ENCODE measurements around the gene DLG2.

DLG2 gene

DNA sequence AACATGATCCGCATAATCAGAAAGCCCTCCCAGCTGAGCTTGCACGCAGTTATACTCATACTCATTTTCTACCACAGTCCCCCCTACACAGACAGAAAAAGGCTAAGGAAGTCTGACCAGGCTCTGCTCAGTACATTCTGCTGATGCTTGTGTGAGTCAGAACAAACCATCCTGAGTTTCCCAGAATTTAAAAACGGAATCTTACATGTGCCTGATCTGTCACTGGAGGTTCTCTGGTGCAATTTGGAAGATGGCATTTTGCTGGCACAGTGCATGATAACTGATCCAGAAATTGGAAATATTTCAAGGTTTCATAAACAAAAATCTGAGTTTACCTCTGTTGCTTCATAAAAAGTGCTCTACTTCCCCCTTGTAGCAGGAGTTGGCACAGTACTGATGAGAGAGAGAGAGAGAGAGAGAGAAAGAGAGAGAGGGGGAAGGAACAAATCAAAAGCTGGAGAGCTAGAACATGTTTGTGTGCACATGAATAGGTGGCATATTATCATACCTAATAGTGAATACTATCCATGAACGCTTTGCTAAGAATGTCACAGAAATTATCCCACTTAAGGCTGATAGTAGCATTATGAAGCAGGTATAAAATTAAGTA lies 1085.3 kb downstream of the DLG2 start:
- Histone ChIP-seq H3K27ac (ENCODE audit: low read depth, low read length) (no peak overlapping the region), H3K9ac (ENCODE audit: low read length) (no peak overlapping the region), H3K9me3 (ENCODE audit: control insufficient read depth, insufficient read depth, low read depth, low read length) (no peaks in the 10 kb centered on the region), H3K4me1 (ENCODE audit: control insufficient read depth, insufficient read depth, low read length) (peaks cover 14% of the 10 kb centered on the region), H3K36me3 (ENCODE audit: control insufficient read depth, insufficient read depth, low read length) (no peaks in the 10 kb centered on the region), H3K4me3 (ENCODE audit: low read depth, low read length) (no peak overlapping the region), H3K27me3 (ENCODE audit: control insufficient read depth, insufficient read depth, low read length) (no peaks in the 10 kb centered on the region)

DNA sequence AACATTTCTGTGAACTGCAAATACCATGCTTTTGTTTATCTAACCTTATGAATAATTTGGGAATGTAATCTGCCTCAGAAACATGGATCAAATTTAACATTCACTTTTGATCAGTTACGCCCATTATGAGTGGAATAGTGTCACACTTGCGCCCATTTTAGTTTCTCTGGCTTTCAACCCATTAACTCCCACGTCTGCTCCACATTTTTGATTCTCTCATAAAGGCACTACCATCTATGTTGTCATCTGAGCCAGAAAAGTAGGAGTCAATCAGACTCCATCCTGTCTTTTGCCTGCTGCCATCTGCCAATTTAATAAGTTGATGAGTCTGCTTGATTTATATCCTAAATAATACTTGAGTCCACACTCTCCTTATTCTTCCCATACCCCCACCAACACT lies 1090.7 kb downstream of the DLG2 start:
- Histone ChIP-seq H3K36me3 (ENCODE audit: control insufficient read depth, insufficient read depth, low read length) (no peaks in the 10 kb centered on the region), H3K9me3 (ENCODE audit: control insufficient read depth, insufficient read depth, low read depth, low read length) (no peaks in the 10 kb centered on the region), H3K4me3 (ENCODE audit: low read depth, low read length) (no peak overlapping the region), H3K27ac (ENCODE audit: low read depth, low read length) (no peak overlapping the region), H3K9ac (ENCODE audit: low read length) (no peak overlapping the region), H3K27me3 (ENCODE audit: control insufficient read depth, insufficient read depth, low read length) (no peaks in the 10 kb centered on the region), H3K4me1 (ENCODE audit: control insufficient read depth, insufficient read depth, low read length) (no peaks in the 10 kb centered on the region; the same call in 1 of the 2 replicates)

DNA sequence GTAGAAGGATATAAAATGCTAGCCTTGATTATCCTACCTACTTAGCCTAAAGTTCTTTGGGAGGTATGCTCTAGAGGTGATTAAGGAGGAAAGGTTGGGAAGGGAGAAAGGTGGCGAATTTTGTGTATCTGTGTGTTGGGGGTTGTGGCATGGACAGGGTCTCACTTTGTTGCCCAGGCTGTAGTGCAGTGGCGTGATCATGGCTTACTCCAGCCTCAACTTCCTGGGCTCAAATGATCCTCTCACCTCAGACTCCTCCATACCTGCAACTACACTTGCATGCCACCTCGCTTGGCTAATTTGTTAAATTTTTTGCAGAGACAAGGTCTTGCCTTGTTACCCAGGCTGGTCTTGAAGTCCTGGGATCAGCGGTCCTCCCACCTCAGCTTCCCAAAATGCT lies 1094.8 kb downstream of the DLG2 start:
- H3K27me3 ChIP-seq (ENCODE audit: control insufficient read depth, insufficient read depth, low read length) = no peaks in the 10 kb centered on the region
- H3K9ac ChIP-seq (ENCODE audit: low read length) = no peak overlapping the region
- H3K27ac ChIP-seq (ENCODE audit: low read depth, low read length) = no peak overlapping the region
- no peaks in the 10 kb centered on the region; the same call in 1 of the 2 replicates for H3K4me1 ChIP-seq (ENCODE audit: control insufficient read depth, insufficient read depth, low read length)
- no peaks in the 10 kb centered on the region for H3K9me3 ChIP-seq (ENCODE audit: control insufficient read depth, insufficient read depth, low read depth, low read length)
- no peaks in the 10 kb centered on the region for H3K36me3 ChIP-seq (ENCODE audit: control insufficient read depth, insufficient read depth, low read length)
- no peak overlapping the region for H3K4me3 ChIP-seq (ENCODE audit: low read depth, low read length)

DNA sequence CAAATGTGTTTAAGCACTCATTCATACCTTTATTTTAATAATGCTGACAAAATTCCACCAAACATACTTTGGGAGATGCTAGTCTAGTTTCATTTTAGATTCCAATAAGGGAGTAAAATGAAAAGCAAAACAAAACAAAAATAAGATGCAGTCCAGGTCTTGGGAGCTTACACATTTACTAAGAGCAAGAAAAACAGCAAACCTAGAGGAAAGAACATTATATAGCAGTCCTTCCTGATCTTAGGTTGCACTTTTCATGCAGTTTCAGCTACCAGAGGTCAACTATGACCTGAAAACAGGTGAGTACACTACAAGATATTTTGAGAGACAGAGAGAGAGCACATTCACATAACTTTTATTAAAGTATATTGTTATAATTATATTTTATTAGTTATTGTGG lies 1100.9 kb downstream of the DLG2 start:
- no peaks in the 10 kb centered on the region; the same call in 1 of the 2 replicates for H3K4me1 ChIP-seq (ENCODE audit: control insufficient read depth, insufficient read depth, low read length)
- H3K9ac ChIP-seq (ENCODE audit: low read length) = no peak overlapping the region
- no peaks in the 10 kb centered on the region for H3K9me3 ChIP-seq (ENCODE audit: control insufficient read depth, insufficient read depth, low read depth, low read length)
- no peak overlapping the region for H3K27ac ChIP-seq (ENCODE audit: low read depth, low read length)
- no peaks in the 10 kb centered on the region for H3K27me3 ChIP-seq (ENCODE audit: control insufficient read depth, insufficient read depth, low read length)
- H3K36me3 ChIP-seq (ENCODE audit: control insufficient read depth, insufficient read depth, low read length) = no peaks in the 10 kb centered on the region
- H3K4me3 ChIP-seq (ENCODE audit: low read depth, low read length) = no peak overlapping the region

DNA sequence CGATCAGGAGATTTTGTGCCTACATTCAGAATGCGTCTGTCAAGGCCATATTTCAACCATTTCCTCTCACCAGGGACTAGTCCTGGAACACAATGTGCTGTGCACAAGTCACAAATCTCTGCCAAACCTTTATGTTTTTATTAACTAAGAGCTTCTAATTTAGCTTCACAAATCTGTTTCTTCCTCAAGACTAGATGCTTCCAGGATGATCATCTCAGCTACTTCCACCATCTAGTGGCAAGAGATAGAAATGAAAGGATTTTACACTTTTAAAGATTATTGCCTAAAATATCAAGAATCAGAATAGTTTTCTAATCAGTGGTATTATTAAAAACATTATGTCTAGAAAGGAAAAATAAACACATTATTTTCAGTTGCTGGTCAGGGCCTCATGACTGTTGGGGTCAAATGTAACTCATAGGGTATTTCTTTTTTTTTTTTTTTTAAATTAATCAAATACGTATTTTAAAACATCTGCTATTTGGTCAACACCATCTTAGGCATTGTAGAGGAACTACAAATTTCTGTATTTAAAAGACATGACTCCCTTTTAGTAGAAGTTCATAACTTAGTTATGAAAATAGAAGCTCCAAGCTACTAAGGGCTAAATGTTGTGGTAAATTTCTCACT lies 1102.6 kb downstream of the DLG2 start:
- Histone ChIP-seq H3K27me3 (ENCODE audit: control insufficient read depth, insufficient read depth, low read length) (no peaks in the 10 kb centered on the region), H3K9me3 (ENCODE audit: control insufficient read depth, insufficient read depth, low read depth, low read length) (no peaks in the 10 kb centered on the region), H3K9ac (ENCODE audit: low read length) (no peak overlapping the region), H3K4me1 (ENCODE audit: control insufficient read depth, insufficient read depth, low read length) (no peaks in the 10 kb centered on the region), H3K36me3 (ENCODE audit: control insufficient read depth, insufficient read depth, low read length) (no peaks in the 10 kb centered on the region), H3K4me3 (ENCODE audit: low read depth, low read length) (no peak overlapping the region), H3K27ac (ENCODE audit: low read depth, low read length) (no peak overlapping the region)

DNA sequence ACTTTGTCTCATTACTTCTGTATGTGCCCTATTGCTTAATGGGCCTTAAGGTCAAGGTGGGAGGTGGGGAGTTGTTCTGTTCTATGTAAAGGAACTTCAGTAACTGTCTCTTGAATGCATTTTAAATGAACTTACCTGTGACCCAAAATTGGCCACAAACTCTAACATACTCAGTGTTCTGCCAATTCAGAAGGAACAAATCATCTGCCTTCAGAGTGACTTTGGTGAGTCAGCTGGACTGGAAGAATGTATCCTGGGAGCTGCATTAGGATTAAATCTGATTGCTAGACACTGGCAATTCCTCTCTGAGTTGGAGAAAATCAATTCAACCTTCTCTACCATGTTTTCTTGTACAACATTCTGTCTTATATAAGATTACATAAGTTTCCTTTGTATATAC lies 1104.8 kb downstream of the DLG2 start:
- no peaks in the 10 kb centered on the region for H3K36me3 ChIP-seq (ENCODE audit: control insufficient read depth, insufficient read depth, low read length)
- no peak overlapping the region for H3K9ac ChIP-seq (ENCODE audit: low read length)
- H3K4me1 ChIP-seq (ENCODE audit: control insufficient read depth, insufficient read depth, low read length) = no peaks in the 10 kb centered on the region
- H3K27me3 ChIP-seq (ENCODE audit: control insufficient read depth, insufficient read depth, low read length) = no peaks in the 10 kb centered on the region
- H3K27ac ChIP-seq (ENCODE audit: low read depth, low read length) = no peak overlapping the region
- no peak overlapping the region for H3K4me3 ChIP-seq (ENCODE audit: low read depth, low read length)
- H3K9me3 ChIP-seq (ENCODE audit: control insufficient read depth, insufficient read depth, low read depth, low read length) = no peaks in the 10 kb centered on the region

DNA sequence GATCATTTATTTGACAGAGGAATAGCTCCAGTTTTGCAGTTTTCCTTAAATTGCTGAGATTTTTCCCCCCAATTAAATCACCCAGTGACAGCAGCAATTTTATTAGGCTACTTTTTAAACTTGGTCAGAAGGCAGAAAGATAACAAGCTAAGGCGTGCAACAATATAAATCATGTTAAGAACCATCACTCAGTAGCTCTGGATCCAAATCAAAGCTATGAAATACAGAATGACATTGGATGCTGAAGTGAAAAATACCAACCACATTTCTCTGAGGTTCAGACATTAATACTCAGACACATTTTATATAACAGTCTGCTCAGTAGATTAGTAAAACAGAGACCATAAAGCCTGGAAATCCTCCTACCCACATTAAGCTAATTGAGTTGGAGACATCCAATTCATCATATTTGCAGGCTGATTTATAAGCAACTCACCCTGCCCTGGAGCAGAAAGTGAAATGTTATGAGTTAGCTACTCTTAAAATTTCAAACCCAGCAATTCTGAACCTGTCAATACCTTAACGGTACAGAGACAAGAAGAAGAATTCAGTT lies 1108.4 kb downstream of the DLG2 start:
- no peaks in the 10 kb centered on the region for H3K27me3 ChIP-seq (ENCODE audit: control insufficient read depth, insufficient read depth, low read length)
- H3K36me3 ChIP-seq (ENCODE audit: control insufficient read depth, insufficient read depth, low read length) = no peaks in the 10 kb centered on the region
- no peak overlapping the region for H3K4me3 ChIP-seq (ENCODE audit: low read depth, low read length)
- H3K4me1 ChIP-seq (ENCODE audit: control insufficient read depth, insufficient read depth, low read length) = peaks cover 3% of the 10 kb centered on the region; the same call in 1 of the 2 replicates
- no peak overlapping the region for H3K27ac ChIP-seq (ENCODE audit: low read depth, low read length)
- no peak overlapping the region for H3K9ac ChIP-seq (ENCODE audit: low read length)
- H3K9me3 ChIP-seq (ENCODE audit: control insufficient read depth, insufficient read depth, low read depth, low read length) = no peaks in the 10 kb centered on the region

DNA sequence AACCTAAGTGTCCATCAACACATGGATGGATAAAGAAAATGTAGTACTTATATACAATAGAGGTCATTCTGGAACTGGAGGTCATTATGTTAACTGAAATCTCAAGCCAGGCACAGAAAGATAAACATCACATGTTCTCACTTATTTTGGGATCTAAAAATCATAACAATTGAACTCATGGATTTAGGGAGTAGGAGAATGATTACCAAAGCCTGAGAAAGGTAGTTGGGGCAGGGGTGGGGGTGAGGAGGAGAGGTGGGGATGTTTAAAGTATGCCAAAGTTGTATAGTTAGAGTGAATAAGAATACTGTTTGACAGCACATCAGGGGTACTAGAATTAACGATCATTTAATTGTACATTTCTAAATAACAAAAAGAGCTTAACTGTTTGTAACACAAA lies 1112.7 kb downstream of the DLG2 start:
- Histone ChIP-seq H3K27me3 (ENCODE audit: control insufficient read depth, insufficient read depth, low read length) (no peaks in the 10 kb centered on the region), H3K4me1 (ENCODE audit: control insufficient read depth, insufficient read depth, low read length) (peaks cover 3% of the 10 kb centered on the region; the same call in 1 of the 2 replicates), H3K36me3 (ENCODE audit: control insufficient read depth, insufficient read depth, low read length) (no peaks in the 10 kb centered on the region), H3K27ac (ENCODE audit: low read depth, low read length) (no peak overlapping the region), H3K9ac (ENCODE audit: low read length) (no peak overlapping the region), H3K4me3 (ENCODE audit: low read depth, low read length) (no peak overlapping the region), H3K9me3 (ENCODE audit: control insufficient read depth, insufficient read depth, low read depth, low read length) (no peaks in the 10 kb centered on the region)

DNA sequence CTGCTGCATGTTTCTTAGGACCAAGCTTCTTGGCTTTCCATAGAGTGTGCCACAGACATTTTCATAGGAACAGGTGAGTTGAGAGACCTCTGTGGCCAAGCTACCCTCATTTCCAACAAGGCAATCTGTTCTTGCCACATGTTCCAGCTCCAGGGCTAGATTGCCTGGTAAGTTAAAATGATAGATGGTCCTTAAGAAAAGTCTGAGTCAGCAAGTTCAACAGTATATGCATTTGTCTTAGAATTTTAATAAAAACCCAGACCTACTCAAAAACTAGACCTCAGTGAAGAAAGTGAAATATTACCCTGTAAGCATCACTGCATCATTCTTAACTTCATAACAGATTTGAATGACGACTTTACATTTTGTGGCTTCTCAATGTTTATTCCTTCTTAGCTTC lies 1123.6 kb downstream of the DLG2 start:
- Histone ChIP-seq H3K4me1 (ENCODE audit: control insufficient read depth, insufficient read depth, low read length) (no peaks in the 10 kb centered on the region), H3K36me3 (ENCODE audit: control insufficient read depth, insufficient read depth, low read length) (no peaks in the 10 kb centered on the region), H3K9ac (ENCODE audit: low read length) (no peak overlapping the region), H3K9me3 (ENCODE audit: control insufficient read depth, insufficient read depth, low read depth, low read length) (no peaks in the 10 kb centered on the region), H3K4me3 (ENCODE audit: low read depth, low read length) (no peak overlapping the region), H3K27ac (ENCODE audit: low read depth, low read length) (no peak overlapping the region), H3K27me3 (ENCODE audit: control insufficient read depth, insufficient read depth, low read length) (no peaks in the 10 kb centered on the region)

DNA sequence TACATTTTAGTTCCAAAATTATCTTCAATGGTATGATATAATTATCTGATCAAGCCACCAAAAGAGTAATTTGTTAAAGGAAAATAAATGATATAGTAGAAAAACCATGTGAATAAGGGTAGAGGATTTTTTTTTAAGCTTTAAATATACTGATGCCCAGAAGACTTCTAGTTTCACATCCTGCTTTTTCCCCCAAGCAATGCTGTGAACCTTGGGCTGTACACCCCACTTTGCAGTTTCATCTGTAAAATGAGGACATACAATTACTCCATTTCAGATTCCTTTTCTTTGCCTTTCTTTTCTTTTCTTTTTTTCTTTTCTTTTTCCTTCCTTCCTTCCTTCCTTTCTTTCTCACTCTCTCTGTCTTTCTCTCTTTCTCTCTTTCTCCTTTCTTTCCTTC lies 1125.4 kb downstream of the DLG2 start:
- H3K27me3 ChIP-seq (ENCODE audit: control insufficient read depth, insufficient read depth, low read length) = no peaks in the 10 kb centered on the region
- no peaks in the 10 kb centered on the region for H3K36me3 ChIP-seq (ENCODE audit: control insufficient read depth, insufficient read depth, low read length)
- H3K9ac ChIP-seq (ENCODE audit: low read length) = no peak overlapping the region
- H3K9me3 ChIP-seq (ENCODE audit: control insufficient read depth, insufficient read depth, low read depth, low read length) = no peaks in the 10 kb centered on the region
- no peaks in the 10 kb centered on the region for H3K4me1 ChIP-seq (ENCODE audit: control insufficient read depth, insufficient read depth, low read length)
- H3K27ac ChIP-seq (ENCODE audit: low read depth, low read length) = no peak overlapping the region
- H3K4me3 ChIP-seq (ENCODE audit: low read depth, low read length) = no peak overlapping the region

DNA sequence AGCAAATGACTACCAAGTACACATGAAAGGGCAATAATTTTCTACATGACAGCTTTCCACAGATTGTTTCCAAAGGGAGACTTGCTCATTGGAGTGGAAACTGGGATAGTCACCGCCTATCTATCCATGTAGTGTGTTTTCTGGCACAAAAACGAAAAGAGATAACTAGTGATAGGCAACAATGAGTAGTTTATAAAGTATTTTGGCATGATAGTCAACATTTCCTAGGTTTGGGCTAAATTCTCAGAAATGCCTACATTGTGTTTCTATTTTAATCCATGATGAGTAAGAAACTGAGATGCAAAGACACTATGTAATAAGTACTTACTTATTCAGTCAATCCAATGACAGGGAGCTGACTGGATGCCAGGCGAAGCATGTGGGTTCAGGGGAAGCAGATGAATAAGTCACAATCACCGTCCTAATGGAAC lies 1129.1 kb downstream of the DLG2 start:
- H3K9ac ChIP-seq (ENCODE audit: low read length) = no peak overlapping the region
- H3K36me3 ChIP-seq (ENCODE audit: control insufficient read depth, insufficient read depth, low read length) = no peaks in the 10 kb centered on the region
- H3K27me3 ChIP-seq (ENCODE audit: control insufficient read depth, insufficient read depth, low read length) = no peaks in the 10 kb centered on the region
- H3K9me3 ChIP-seq (ENCODE audit: control insufficient read depth, insufficient read depth, low read depth, low read length) = no peaks in the 10 kb centered on the region
- no peak overlapping the region for H3K27ac ChIP-seq (ENCODE audit: low read depth, low read length)
- H3K4me1 ChIP-seq (ENCODE audit: control insufficient read depth, insufficient read depth, low read length) = no peaks in the 10 kb centered on the region
- no peak overlapping the region for H3K4me3 ChIP-seq (ENCODE audit: low read depth, low read length)

Measured in HUES6 (cell line).